ENCODE data around the gene CDK5RAP3.
"Not testable (repeated sequence)": the region's sequence is repeated elsewhere in the genome, so short reads cannot be mapped to it uniquely, and the experiment has no call there.

Gene CDK5RAP3

GRCh38 chr17:47987240-47987835 is 16.4 kb downstream of the CDK5RAP3 start:
- ChIA-PET CTCF (no interaction called here), POLR2A (ENCODE audit: low non-redundant PET) (no interaction called here)
- H3K27ac ChIP-seq: no peak overlapping the region
- no peak for TF ChIP-seq CTCF (conservative IDR thresholded peaks at IDR 0.05; ENCODE audit: low read depth)
- no peak for DNase-seq (ENCODE audit: low spot score)

- H3K27ac ChIP-seq; POLR2A ChIA-PET (ENCODE audit: low non-redundant PET); DNase-seq (ENCODE audit: low spot score): not testable (repeated sequence)
- CTCF ChIA-PET: interaction anchor here (0.7 kb wide), 1 partner anchor 32 kb away, joined by 3 read pairs; no protein-coding TSS in a partner anchor
These were observed 17.5 kb downstream of the CDK5RAP3 start for GRCh38 chr17:47988445-47988844.

GRCh38 chr17:47989159-47989558 is 18.2 kb downstream of the CDK5RAP3 start:
- no peak overlapping the region for H3K27ac ChIP-seq
- DNase-seq (ENCODE audit: low spot score): no peak
- ChIA-PET POLR2A (ENCODE audit: low non-redundant PET) (no interaction called here), CTCF (interaction anchor here (0.7 kb wide), 1 partner anchor 33 kb away, joined by 3 read pairs; no protein-coding TSS in a partner anchor)
- no peak for TF ChIP-seq CTCF (conservative IDR thresholded peaks at IDR 0.05; ENCODE audit: low read depth)

- CTCF ChIA-PET: interaction anchor here (0.7 kb wide), 1 partner anchor 158 kb away, joined by 4 read pairs; no protein-coding TSS in a partner anchor
- TF ChIP-seq CTCF (conservative IDR thresholded peaks at IDR 0.05; ENCODE audit: low read depth): no peak
- POLR2A ChIA-PET (ENCODE audit: low non-redundant PET): no interaction called here
- DNase-seq (ENCODE audit: low spot score): no peak
- H3K27ac ChIP-seq: no peak overlapping the region
These were observed 18.8 kb downstream of the CDK5RAP3 start for GRCh38 chr17:47989700-47990099.

GRCh38 chr17:47990962-47991731 is 20.2 kb downstream of the CDK5RAP3 start:
- ChIA-PET CTCF (no interaction called here), POLR2A (ENCODE audit: low non-redundant PET) (no interaction called here)
- TF ChIP-seq CTCF (conservative IDR thresholded peaks at IDR 0.05; ENCODE audit: low read depth): no peak
- DNase-seq (ENCODE audit: low spot score): no peak
- H3K27ac ChIP-seq: no peak overlapping the region

- no peak for DNase-seq (ENCODE audit: low spot score)
- CTCF ChIA-PET: interaction anchor here (0.7 kb wide), 1 partner anchor 22 kb away, joined by 4 read pairs; no protein-coding TSS in a partner anchor
- no peak overlapping the region for H3K27ac ChIP-seq
- no peak for TF ChIP-seq CTCF (conservative IDR thresholded peaks at IDR 0.05; ENCODE audit: low read depth)
- POLR2A ChIA-PET (ENCODE audit: low non-redundant PET): no interaction called here
These were observed 21.3 kb downstream of the CDK5RAP3 start for GRCh38 chr17:47992216-47992615.

- no peak overlapping the region for H3K27ac ChIP-seq
- DNase-seq (ENCODE audit: low spot score): no peak
- ChIA-PET CTCF (no interaction called here), POLR2A (ENCODE audit: low non-redundant PET) (no interaction called here)
- TF ChIP-seq CTCF (conservative IDR thresholded peaks at IDR 0.05; ENCODE audit: low read depth): no peak
These were observed 22.2 kb downstream of the CDK5RAP3 start for GRCh38 chr17:47993031-47993564.
